ENCODE data around the gene ATXN3.

Gene ATXN3

DNA sequence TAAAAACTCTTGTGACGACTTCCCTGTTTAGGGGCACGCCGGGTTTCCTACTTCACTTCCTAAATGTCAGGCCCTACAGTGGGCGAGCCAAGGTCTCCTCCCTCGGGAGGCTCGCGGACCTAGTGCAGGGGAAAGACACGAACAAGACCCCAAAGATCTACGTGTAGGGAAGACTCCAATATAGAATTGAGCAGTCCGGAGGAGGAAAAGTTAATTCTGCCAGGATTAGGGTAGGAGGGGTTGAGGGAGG lies 564 bp downstream of the ATXN3 start:
- H3K27me3 ChIP-seq (ENCODE audit: insufficient read depth, insufficient read length) = no peaks in the 10 kb centered on the region
- TF ChIP-seq ZNF274 (IDR thresholded peaks at IDR 0.05; ENCODE audit: low read depth, low read length) (no peak), SUZ12 (IDR thresholded peaks at IDR 0.05; ENCODE audit: extremely low read depth, insufficient read depth, insufficient read length) (no peak), YY1 (IDR thresholded peaks at IDR 0.05; ENCODE audit: insufficient read depth, insufficient read length) (no peak)
- no peak for DNase-seq (ENCODE audit: low read depth, low spot score)
- peak overlapping the region; percentile 80 for H3K9ac ChIP-seq (ENCODE audit: insufficient read length, low read depth)
- no peaks in the 10 kb centered on the region for H3K9me3 ChIP-seq (ENCODE audit: insufficient read depth, low read length)
- no peaks in the 10 kb centered on the region for H3K4me1 ChIP-seq (ENCODE audit: insufficient read depth, insufficient read length)
- peak overlapping the region; percentile 69 for H3K4me3 ChIP-seq (ENCODE audit: insufficient read length, low read depth)
- no peaks in the 10 kb centered on the region for H3K36me3 ChIP-seq (ENCODE audit: insufficient read depth, insufficient read length, low read length)

DNA sequence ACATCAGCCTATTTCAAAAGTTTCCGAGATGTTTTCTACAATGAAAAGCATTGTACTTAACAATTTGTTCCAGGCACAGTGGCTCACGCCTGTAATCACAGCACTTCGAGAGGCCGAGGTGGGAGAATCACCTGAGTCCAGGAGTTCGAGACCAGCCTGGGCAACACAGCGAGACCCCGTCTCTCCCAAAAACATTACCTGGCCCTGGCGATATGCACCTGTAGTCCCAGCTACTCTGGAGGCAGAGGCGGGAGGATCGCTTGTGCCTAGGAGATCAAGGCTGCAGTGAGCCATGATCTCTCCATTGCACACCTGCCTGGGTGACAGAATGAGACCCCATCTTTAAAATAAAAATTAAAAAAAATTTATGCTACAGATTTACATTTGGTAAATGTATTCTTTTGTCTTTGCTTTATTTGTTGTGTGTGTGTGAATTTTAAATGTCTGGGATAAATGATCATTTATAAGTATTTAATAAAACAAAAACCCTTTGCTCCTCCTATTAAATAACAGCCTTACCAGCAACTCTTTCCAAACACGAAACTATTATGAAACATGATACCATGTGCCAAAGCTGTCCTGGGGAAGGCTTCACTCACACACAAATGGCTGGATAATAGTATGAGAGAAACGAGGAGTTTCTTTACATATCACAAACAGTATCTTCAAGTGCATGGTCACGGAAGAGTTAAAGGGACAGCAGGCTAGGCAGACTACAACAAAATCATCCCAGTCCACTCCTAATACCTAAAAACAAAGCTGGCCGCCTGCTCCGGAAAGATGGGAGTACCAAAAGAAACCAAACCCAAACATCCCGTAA lies 1.1 kb downstream of the ATXN3 start:
- TF ChIP-seq ZNF274 (IDR thresholded peaks at IDR 0.05; ENCODE audit: low read depth, low read length) = no peak
- no peak for TF ChIP-seq SUZ12 (IDR thresholded peaks at IDR 0.05; ENCODE audit: extremely low read depth, insufficient read depth, insufficient read length)
- no peak for TF ChIP-seq YY1 (IDR thresholded peaks at IDR 0.05; ENCODE audit: insufficient read depth, insufficient read length)
- DNase-seq (ENCODE audit: low read depth, low spot score) = no peak
- no peaks in the 10 kb centered on the region for H3K36me3 ChIP-seq (ENCODE audit: insufficient read depth, insufficient read length, low read length)
- no peaks in the 10 kb centered on the region for H3K4me1 ChIP-seq (ENCODE audit: insufficient read depth, insufficient read length)
- H3K27me3 ChIP-seq (ENCODE audit: insufficient read depth, insufficient read length) = no peaks in the 10 kb centered on the region
- peak overlapping the region; percentile 80 for H3K9ac ChIP-seq (ENCODE audit: insufficient read length, low read depth)
- H3K9me3 ChIP-seq (ENCODE audit: insufficient read depth, low read length) = no peaks in the 10 kb centered on the region
- H3K4me3 ChIP-seq (ENCODE audit: insufficient read length, low read depth) = peak overlapping the region; percentile 69

DNA sequence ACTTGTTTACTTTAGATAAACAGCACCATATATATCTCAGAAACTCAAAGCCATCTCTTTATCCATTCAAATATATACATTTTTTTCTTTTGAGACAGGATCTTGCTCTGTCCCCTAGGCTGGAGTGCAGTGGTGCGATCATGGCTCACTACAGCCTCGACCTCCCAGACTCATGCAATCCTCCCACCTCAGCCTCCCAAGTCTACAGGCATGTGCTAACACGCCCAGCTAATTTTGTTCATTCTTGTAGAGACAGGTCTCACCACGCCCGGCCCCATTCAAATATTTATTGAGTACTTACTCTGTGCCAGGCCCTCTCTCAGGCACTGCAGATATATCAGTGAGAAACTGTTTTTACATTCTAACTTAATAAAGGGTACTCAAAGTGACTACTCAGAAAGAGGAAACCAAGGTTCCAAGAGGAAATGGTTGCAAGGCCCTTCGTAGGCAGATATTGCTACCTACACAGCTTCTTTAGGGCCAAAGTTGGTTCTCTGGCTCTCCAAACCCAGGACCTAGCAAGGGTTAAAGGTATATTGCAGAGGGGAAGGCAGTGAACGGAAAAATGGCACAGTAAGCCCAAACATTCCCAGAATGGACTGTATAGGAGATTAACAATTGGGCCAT lies 2.9 kb downstream of the ATXN3 start:
- DNase-seq (ENCODE audit: low read depth, low spot score) = no peak
- H3K4me3 ChIP-seq (ENCODE audit: insufficient read length, low read depth) = no peak overlapping the region
- H3K4me1 ChIP-seq (ENCODE audit: insufficient read depth, insufficient read length) = no peaks in the 10 kb centered on the region
- TF ChIP-seq ZNF274 (IDR thresholded peaks at IDR 0.05; ENCODE audit: low read depth, low read length) (no peak), YY1 (IDR thresholded peaks at IDR 0.05; ENCODE audit: insufficient read depth, insufficient read length) (no peak), SUZ12 (IDR thresholded peaks at IDR 0.05; ENCODE audit: extremely low read depth, insufficient read depth, insufficient read length) (no peak)
- no peaks in the 10 kb centered on the region for H3K9me3 ChIP-seq (ENCODE audit: insufficient read depth, low read length)
- H3K36me3 ChIP-seq (ENCODE audit: insufficient read depth, insufficient read length, low read length) = no peaks in the 10 kb centered on the region
- H3K27me3 ChIP-seq (ENCODE audit: insufficient read depth, insufficient read length) = no peaks in the 10 kb centered on the region
- H3K9ac ChIP-seq (ENCODE audit: insufficient read length, low read depth) = no peak overlapping the region

DNA sequence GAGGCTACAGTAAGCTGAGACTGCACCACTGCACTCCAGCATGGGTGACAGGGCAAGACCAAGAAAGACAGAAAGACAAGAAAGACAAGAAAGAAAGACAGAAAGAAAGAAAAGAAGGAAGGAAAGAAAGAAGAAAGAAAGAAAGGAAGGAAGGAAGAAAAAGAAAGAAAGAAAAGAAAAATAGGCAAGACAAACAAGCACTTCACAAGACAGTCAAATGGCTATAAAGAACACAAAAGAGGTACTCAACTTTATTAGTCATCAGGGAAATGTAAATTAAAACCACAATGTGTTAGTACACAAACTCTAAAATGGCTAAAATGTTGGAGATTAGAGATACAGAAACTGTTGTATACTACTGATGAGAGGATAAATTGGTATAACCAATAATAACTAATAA lies 6.6 kb downstream of the ATXN3 start:
- TF ChIP-seq YY1 (IDR thresholded peaks at IDR 0.05; ENCODE audit: insufficient read depth, insufficient read length) (no peak), ZNF274 (IDR thresholded peaks at IDR 0.05; ENCODE audit: low read depth, low read length) (no peak), SUZ12 (IDR thresholded peaks at IDR 0.05; ENCODE audit: extremely low read depth, insufficient read depth, insufficient read length) (no peak)
- Histone ChIP-seq H3K36me3 (ENCODE audit: insufficient read depth, insufficient read length, low read length) (peaks cover 5% of the 10 kb centered on the region), H3K9me3 (ENCODE audit: insufficient read depth, low read length) (no peaks in the 10 kb centered on the region), H3K4me3 (ENCODE audit: insufficient read length, low read depth) (no peak overlapping the region), H3K9ac (ENCODE audit: insufficient read length, low read depth) (no peak overlapping the region), H3K27me3 (ENCODE audit: insufficient read depth, insufficient read length) (no peaks in the 10 kb centered on the region), H3K4me1 (ENCODE audit: insufficient read depth, insufficient read length) (no peaks in the 10 kb centered on the region)
- DNase-seq (ENCODE audit: low read depth, low spot score) = no peak

DNA sequence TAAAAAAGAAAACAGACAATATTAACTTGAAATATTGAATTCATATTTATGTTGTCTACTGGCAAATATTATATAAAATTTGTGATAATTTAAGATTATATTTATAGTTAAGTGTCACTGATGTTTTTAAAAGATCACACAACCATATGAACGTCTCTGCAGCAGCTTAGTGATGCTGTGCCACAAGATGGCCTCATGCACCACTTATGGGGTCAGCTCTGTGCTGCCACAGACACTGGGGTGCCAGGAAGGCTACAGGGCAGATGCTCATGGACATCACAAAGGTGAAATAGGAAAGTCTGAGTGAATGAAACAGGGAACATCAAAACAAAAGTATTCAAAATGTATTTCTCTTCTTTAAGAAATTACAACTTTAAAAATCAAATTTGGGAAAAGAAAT lies 13.1 kb downstream of the ATXN3 start:
- H3K36me3 ChIP-seq (ENCODE audit: insufficient read depth, insufficient read length, low read length) = peaks cover 20% of the 10 kb centered on the region
- no peak for DNase-seq (ENCODE audit: low read depth, low spot score)

DNA sequence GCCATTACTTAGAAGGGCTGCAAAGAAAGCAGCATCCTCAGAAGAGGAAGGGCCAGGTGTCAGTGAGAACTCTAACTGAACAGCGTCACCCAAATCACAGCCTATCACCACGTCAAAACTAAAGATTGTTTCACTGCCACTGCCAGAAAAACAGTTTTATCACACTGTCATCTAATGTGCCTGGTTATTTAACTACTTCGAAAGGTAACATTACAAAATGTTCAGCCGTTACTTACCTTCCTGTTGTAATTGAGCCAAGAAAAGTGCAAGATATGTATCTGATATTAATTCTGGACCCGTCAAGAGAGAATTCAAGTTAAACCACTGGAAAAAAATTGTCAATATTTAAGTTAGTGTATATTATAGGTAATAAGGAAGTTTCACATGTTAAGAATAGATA lies 17.9 kb downstream of the ATXN3 start:
- Histone ChIP-seq H3K4me3 (ENCODE audit: insufficient read length, low read depth) (no peak overlapping the region), H3K27me3 (ENCODE audit: insufficient read depth, insufficient read length) (no peaks in the 10 kb centered on the region), H3K9me3 (ENCODE audit: insufficient read depth, low read length) (no peaks in the 10 kb centered on the region), H3K4me1 (ENCODE audit: insufficient read depth, insufficient read length) (no peaks in the 10 kb centered on the region), H3K36me3 (ENCODE audit: insufficient read depth, insufficient read length, low read length) (peaks cover 26% of the 10 kb centered on the region), H3K9ac (ENCODE audit: insufficient read length, low read depth) (no peak overlapping the region)
- TF ChIP-seq YY1 (IDR thresholded peaks at IDR 0.05; ENCODE audit: insufficient read depth, insufficient read length) (no peak), SUZ12 (IDR thresholded peaks at IDR 0.05; ENCODE audit: extremely low read depth, insufficient read depth, insufficient read length) (no peak)
- DNase-seq (ENCODE audit: low read depth, low spot score) = no peak

More for the DNA sequence above, 13.1 kb downstream of the ATXN3 start:
- Histone ChIP-seq H3K9me3 (ENCODE audit: insufficient read depth, low read length) (no peaks in the 10 kb centered on the region), H3K27me3 (ENCODE audit: insufficient read depth, insufficient read length) (no peaks in the 10 kb centered on the region), H3K9ac (ENCODE audit: insufficient read length, low read depth) (no peak overlapping the region), H3K4me3 (ENCODE audit: insufficient read length, low read depth) (no peak overlapping the region), H3K4me1 (ENCODE audit: insufficient read depth, insufficient read length) (no peaks in the 10 kb centered on the region)
- TF ChIP-seq YY1 (IDR thresholded peaks at IDR 0.05; ENCODE audit: insufficient read depth, insufficient read length) (no peak), SUZ12 (IDR thresholded peaks at IDR 0.05; ENCODE audit: extremely low read depth, insufficient read depth, insufficient read length) (no peak), ZNF274 (IDR thresholded peaks at IDR 0.05; ENCODE audit: low read depth, low read length) (no peak)

DNA sequence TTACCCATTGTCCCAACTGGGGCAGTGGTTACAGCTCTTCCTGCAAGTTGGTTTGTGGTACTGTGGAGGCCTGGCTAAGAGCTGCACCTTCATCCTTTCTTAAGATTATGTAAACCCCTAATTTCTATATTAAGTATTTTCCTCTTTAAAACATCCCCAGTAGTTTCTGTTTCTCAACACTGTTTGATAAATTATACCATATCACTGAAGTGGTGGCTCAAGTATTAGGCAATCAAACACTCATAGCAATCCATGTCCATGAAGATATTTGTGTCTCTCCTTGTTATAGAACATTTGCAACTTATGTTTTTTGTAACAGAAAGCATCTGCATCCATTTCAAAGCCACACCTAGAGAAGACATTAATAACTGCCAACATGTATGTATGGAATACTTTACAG lies 31.8 kb downstream of the ATXN3 start:
- no peak for TF ChIP-seq YY1 (IDR thresholded peaks at IDR 0.05; ENCODE audit: insufficient read depth, insufficient read length)
- TF ChIP-seq SUZ12 (IDR thresholded peaks at IDR 0.05; ENCODE audit: extremely low read depth, insufficient read depth, insufficient read length) = no peak
- no peak for TF ChIP-seq ZNF274 (IDR thresholded peaks at IDR 0.05; ENCODE audit: low read depth, low read length)
- no peak overlapping the region for H3K4me3 ChIP-seq (ENCODE audit: insufficient read length, low read depth)
- no peak for DNase-seq (ENCODE audit: low read depth, low spot score)
- H3K9me3 ChIP-seq (ENCODE audit: insufficient read depth, low read length) = no peaks in the 10 kb centered on the region
- no peak overlapping the region for H3K9ac ChIP-seq (ENCODE audit: insufficient read length, low read depth)
- H3K27me3 ChIP-seq (ENCODE audit: insufficient read depth, insufficient read length) = no peaks in the 10 kb centered on the region
- H3K36me3 ChIP-seq (ENCODE audit: insufficient read depth, insufficient read length, low read length) = peaks cover 32% of the 10 kb centered on the region
- no peaks in the 10 kb centered on the region for H3K4me1 ChIP-seq (ENCODE audit: insufficient read depth, insufficient read length)

All from NT2/D1 (cell line).